Activated T-helper 9 cell treated with anti-CD3 and anti-CD28 coated beads, Interleukin-2, amount 50 U/mL, for 16 hours (primary cell): ENCODE measurements around the gene INSM1.

Experiments used
- DNase-seq: peaks from one replicate; pipeline ENCODE4 v3.0.0-alpha.2; 2020; ENCODE audit warnings: low read depth

The INSM1 gene

DNA sequence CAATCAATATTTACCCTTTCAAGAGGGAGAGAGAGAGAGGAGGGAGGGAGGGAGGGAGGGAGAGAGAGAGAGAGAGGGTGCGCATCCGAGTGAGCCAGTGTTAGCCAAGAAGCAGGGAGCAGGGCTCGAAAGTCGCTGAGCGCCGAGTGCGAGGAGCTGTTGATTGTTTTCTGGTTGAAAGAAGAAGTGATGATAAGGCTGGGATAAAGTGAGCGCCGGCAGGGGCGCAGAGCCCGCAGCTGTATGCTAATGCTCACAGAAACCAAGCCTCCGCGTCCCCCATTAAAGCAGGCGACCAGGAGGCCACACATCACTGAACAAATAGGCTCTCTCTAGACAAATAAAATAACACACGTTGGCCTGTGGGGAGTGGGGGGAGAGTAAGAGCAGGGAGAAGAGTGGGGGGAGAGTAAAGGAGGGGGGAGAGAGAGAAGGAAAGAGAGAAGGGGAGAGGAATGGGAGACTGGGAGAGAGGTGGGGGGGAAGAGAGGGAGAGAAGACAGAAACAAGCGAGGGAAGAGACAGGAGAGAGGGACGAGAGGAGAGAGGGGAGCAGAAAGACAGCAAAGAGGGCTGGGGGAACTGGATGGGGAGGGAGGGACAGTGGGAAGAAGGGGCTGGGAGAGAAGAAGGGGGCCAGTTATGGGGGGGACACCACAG, 5.0 kb upstream of the INSM1 start:
- DNase-seq = no peak

DNA sequence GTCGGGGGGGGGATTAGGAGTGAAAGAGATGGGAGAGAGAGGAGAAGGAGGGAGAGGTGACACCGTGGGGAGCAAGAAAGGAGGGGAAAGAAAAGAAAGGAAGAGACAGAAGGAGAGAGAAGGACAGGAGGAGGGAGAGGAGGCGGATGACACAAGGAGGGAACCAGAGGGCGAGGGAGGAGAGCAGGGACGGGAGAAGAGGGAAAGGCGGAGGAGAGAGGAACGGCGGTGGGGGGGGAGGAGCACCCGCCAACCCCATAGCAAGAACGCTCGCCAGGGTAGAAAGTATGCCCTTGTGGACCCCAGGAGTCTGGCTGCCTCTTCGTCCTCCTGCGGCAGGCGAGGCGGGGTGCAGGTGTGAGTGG, 4.5 kb upstream of the INSM1 start:
- no peak for DNase-seq

DNA sequence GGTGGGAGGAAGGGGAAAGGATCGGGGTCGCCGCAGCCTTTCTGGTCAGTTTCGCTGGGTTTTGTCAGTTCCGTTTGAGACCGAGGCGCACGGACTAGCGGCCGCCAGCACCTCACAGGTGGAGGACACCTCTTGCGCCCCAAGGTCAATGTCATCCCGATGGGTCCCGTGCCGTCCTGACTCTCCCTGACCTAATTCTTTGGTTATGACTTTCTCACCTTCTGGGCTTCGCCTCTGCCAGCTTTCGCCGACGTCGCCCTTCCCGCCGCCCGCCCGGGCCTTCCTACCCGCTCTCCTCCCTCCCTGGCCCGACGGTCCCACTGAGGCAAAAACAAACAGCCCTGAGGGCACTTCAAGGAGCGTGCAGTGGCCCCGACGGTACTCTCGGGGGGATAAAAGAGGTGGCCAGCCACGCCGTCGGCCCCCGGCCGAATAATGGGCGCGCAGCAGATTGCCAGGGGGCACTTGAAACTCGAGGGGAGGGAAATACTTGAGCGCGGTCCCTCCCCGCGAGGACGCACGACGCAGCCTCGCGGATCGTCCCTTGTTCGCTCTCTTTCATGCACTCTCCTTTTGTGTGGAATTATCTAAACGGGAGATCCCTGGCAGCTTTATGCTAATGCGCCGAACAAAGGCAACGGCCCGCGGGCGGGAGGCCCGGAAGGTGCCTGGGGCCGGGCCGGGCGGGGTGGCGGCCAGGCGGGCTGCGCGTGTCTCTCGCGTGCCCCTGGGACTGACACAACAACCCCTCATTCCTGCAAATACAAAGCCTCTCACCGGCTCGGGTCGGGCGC, 3.9 kb upstream of the INSM1 start:
- no peak for DNase-seq

DNA sequence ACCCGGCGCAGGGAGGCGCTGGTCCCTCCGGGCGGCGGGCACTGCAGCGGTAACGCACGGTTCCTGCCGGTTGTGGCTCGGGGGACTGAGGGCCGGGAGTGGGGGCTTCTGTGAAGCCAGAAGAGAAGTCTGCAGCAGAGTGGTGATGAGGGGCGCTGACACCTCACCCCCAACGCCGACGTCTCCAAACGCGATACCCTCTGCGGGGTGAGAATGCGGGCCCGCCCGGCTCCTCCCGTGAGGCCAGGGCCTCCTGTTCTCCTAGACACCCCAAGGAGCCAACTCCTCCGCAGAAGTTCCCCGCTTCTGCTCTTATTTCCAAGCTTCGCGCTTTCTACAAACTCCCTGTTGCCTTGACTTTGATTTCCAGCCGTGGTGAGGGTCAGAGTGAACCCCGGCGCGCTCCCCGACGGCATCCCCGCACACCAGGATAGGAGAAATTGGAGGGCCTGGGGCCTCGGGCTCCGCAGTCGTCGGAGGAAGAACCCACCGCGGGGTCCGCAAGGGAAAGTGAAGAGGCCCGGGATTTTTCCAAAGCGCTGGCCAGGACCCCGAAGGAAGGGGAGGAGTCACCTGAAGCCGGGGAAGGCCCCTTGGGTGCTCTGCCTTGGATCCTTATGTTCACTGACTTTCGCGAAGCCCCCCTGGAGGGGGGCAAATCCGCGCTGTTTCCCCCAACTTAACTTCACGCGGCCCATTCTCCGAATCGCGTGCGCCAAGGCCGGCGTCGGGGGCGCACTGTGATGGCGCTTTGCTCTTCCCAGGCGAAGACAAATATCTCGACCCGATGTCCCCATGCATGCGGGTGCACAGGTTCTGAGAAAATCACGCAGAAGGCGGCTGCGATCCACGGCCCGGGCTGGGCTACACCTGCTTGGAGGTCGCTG, 3.1 kb upstream of the INSM1 start:
- DNase-seq = no peak

DNA sequence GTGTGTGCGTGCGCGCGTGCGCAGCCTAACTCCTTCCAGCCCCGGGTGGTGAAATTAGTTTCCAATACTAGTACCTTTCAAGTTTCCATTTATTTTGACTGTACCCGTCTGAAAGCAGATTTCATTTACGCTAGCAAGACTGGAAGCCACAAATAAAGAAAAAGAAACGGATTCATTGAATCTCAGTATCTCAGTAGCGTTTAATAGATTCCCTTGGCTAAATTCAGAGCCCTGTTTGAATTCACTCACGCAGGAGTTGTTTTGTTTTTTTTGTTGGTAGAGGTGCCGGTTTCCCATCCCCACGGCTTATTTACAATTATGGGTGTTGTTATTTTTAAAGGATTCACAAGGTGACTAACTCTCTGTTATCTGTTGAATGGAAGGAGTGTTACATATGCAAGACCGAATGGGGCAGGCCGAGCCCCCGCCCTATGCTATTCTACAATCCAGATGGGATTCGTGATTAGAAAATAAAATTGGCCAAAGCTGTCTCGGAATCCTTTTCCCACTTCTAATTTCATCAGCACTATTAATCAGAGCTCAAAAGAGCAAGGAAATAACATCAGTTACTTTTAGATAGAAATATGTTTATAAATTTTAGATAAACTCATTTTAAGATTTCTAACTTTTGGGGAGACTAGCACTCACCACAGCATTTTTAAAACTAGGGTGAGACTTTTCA, 2.3 kb upstream of the INSM1 start:
- DNase-seq = no peak

DNA sequence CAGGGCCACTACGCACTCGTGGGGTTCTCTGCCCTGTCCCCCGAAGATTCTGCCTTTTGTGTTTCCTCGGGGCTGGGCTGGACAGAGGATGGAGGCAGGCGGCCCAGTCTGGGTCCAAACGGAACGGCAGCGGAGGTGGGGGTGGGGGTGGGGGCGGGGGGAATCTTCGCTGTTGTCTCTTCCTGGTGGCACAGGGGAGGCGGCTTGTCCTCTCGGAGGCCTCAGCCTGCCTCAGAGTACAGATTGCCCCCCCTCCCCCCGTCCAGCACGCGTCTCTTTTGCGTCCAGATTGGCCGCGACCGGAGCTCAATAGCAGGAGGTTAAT, 1.4 kb upstream of the INSM1 start:
- DNase-seq = no peak

DNA sequence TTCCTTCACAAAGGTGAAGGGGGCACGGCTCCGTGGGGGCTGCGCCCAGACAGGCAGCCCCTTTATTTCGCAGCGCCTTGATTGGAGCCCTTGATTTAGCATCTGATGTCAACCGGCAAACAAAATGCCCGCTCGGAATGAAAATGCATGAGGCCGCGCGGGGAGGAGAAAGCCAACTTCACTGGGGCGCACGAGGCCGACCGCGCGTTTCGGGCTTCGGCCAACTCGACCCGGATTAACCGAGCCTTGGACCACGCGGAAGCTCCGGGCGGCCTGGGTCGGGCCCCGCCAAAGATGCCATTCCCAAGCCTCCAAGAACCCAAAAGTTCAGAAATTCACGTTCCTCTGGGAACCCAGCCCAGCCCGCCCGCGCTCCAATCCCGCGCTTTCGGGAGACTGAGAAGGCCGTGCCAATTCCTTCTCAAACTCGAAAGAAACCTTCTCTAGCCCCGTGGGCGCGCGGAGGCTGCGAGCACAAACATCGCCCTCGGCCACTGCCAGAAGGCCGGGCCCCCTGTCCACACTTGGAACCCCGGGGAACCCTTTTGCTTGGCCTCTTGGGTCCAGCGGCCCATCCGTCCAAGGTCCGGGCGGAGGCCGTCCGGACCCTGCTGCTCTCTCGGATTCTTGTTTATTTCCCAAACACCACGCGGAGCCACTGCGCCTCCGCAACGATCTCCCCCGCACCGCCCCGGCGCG, 879 bp upstream of the INSM1 start:
- no peak for DNase-seq

DNA sequence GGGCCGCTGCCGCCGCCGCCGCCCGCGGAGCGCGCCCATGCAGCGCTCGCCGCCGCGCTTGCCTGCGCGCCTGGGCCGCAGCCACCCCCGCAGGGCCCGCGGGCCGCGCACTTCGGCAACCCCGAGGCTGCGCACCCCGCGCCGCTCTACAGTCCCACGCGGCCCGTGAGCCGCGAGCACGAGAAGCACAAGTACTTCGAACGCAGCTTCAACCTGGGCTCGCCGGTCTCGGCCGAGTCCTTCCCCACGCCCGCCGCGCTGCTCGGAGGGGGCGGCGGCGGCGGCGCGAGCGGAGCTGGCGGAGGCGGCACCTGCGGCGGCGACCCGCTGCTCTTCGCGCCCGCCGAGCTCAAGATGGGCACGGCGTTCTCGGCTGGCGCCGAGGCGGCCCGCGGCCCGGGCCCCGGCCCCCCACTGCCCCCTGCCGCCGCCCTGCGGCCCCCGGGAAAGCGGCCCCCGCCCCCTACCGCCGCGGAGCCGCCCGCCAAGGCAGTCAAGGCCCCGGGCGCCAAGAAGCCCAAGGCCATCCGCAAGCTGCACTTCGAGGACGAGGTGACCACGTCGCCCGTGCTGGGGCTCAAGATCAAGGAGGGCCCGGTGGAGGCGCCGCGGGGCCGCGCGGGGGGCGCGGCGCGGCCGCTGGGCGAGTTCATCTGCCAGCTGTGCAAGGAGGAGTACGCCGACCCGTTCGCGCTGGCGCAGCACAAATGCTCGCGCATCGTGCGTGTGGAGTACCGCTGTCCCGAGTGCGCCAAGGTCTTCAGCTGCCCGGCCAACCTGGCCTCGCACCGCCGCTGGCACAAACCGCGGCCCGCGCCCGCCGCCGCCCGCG, 730 bp downstream of the INSM1 start:
- no peak for DNase-seq

DNA sequence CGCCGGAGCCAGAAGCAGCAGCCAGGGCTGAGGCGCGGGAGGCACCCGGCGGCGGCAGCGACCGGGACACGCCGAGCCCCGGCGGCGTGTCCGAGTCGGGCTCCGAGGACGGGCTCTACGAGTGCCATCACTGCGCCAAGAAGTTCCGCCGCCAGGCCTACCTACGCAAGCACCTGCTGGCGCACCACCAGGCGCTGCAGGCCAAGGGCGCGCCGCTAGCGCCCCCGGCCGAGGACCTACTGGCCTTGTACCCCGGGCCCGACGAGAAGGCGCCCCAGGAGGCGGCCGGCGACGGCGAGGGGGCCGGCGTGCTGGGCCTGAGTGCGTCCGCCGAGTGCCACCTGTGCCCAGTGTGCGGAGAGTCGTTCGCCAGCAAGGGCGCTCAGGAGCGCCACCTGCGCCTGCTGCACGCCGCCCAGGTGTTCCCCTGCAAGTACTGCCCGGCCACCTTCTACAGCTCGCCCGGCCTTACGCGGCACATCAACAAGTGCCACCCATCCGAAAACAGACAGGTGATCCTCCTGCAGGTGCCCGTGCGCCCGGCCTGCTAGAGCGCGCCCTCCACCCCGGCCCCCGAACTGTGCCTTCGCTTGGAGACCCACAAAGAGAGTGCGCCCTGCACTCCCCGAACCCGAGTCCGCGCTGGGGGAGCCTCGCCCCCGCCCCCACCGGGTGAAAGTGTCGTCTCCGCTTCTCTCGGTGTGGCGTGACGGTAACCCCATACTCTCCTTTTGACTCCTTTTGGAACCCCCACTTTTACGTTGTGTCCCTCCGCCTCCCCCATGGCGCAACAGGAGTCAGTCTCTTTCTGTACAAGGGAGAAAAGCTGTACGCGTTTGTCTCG, 1.6 kb downstream of the INSM1 start:
- no peak for DNase-seq

DNA sequence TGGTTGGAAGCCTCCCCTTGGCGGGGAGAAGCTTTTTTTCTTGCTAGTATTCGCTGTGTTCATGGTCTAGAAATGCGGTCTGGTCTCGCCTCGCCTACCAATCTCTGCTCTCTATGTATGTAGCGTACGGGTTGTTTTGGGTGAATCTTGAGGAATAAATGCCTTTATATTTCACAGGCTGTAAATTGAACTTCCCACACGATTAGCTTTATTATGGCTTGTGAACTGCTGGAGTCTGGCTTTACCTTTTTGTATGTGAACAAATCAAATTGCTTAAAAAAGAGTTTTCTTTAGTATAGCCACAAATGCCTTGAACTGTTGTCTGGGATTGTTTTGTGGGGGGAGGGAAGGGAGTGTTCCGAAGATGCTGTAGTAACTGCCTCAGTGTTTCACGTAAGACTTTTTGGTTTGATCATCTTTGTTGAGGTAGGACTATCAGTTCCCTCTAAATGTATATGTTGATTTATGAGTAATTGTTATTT, 2.2 kb downstream of the INSM1 start:
- no peak for DNase-seq

DNA sequence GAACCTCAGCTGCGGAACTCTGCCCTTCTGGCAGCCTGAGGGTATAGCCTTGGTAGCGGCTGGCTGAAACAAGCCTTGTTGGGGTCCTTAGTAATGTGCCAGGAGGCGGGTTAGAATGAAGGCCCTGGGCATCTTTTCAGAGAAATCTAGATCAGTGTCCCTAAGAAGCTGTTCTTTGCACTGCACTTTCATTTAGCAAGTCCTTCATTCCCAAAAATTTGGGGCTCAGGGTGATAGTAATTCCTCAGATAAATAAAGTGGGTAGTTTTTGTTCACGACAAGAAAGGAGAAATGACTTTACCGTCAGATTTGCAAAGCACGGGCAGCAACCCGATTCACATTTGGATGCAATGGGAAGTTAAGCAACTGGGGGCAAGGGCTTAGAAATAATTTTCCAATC, 3.2 kb downstream of the INSM1 start:
- no peak for DNase-seq

DNA sequence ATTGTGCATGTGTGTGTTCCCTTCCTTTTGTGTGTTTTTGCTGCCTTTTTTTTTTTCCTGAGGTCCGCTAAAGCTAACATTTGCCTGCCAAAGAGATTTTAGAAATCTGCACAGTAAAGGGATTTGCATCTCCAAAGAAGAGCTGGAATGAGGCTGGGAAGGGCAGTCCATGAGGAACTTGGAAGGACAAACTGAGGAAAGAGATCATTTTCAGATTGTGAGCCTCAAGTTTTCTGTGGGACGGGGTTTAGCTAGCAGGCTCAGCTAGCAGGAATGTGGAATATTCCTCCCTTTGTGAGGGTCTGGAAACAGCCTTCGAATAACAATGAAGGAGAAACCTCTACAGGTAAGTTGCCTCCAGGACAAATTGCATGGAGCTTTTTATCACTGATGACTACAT, 3.8 kb downstream of the INSM1 start:
- no peak for DNase-seq

DNA sequence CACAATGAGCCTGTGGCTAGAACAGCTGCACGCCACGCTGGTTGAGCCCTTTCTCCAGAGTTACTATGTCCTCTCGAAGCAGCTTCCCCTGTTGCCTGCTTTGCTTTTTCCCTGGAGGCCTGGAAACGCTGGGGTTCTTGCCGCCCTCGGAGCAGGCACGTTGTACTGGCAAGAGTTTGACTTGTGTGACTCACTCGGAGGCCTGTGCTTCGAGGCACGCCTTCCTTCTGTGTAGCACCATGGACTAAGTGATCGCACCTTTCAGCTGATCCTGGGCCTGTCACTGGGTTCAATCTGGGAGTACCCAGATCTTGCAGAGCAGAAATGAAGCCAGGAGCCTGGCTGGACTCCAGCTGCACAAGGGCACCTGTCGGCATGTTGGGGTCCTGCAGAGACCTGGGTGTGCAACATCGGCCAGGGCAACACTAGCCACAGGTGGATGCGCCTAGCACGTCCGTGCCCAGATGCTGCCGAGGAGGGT, 5.2 kb downstream of the INSM1 start:
- DNase-seq = no peak

DNA sequence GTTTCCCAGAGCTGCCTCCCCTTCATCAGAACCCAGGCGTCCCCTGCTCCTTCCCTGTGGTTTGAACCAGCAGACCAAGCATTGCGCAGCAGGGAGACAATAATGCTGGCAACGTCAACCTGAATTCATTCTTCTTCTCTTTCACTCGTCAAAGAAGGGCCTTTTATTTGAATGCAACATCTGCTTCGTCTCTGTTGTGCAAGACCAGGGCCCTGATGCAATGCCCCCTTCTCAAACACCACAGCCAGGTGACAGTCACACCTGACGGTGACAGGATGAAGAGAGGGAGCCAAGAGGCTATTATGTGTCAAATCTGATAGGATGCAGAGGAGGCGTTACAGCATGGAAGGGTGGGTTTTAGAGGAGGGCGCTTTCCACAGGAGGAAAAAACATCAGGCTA, 8.0 kb downstream of the INSM1 start:
- no peak for DNase-seq

DNA sequence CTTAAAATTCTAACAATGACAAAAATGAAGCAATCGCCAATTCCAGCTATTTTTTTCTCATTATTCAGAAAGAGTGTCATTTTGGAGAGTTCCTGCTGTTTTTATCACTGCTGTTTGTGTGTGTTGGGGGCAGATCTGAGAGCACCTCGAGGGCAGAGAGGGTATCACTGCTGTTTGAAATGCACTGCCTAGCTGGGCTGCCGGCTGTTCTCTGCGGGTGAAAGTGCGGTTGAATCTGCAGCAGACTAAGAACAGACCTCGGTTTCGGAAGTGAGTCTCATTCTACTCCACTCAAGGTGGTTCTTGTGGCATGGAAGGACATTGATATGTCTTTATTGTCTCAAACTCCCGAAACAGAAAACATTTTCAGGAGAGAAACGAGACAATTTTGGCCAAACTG, 18.3 kb downstream of the INSM1 start:
- no peak for DNase-seq

DNA sequence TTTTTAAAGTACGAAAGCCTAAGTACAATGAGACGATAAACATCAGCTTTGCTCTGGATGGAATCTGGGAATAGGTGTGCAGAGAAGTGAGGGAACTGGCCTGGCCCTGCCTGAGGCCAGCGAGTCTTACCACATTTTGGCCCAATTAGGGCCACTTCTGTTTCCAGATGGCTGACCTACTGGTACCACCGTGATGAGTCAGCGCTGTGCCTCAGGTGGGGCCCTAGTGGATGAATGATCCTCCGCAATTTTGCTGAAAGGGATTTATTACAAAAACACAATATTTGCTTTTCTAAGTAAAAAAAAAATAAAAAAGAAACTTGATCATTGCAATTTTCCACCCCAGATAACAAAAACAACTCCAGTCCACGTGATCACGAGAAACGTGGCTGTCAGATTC, 22.5 kb downstream of the INSM1 start:
- no peak for DNase-seq

DNA sequence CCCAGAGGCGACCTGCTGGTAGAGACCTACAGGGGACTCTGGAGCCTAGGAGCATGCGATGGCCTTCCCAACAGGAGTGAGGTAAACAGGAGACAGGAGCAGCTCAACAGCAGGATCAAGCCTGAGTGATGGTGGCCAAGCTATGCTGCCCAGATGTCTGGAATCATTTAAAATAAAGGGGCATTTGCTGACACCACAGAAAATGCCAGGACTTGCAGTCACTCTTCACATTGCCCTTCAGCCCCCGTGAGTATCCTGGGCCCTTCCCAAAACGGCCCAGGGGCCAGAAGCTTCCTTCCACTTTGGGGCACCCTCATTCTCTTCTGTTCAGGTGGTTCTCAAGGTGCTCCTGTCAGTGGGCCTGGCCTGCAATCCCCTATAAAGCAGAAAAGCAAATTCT, 23.2 kb downstream of the INSM1 start:
- DNase-seq = no peak

DNA sequence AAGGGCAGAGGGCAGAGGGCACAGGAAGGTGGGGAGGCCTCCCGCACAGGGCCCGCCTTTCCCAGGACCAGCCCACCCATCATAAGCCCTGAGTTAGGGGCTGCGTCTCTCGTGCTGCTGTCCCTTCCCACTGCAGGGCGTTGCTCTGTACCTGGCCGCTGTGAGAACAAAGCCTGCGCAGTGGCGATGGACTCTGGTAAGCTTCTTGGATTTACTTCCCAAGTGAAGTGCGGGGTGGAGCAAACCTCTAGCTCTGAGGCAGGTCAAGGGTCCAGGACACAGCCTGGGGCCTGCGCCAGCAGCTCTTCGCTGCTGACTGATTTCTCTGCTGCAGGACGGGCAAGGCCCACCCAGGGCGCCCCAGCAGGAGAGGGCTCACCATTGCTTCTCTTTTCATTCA, 23.9 kb downstream of the INSM1 start:
- no peak for DNase-seq

DNA sequence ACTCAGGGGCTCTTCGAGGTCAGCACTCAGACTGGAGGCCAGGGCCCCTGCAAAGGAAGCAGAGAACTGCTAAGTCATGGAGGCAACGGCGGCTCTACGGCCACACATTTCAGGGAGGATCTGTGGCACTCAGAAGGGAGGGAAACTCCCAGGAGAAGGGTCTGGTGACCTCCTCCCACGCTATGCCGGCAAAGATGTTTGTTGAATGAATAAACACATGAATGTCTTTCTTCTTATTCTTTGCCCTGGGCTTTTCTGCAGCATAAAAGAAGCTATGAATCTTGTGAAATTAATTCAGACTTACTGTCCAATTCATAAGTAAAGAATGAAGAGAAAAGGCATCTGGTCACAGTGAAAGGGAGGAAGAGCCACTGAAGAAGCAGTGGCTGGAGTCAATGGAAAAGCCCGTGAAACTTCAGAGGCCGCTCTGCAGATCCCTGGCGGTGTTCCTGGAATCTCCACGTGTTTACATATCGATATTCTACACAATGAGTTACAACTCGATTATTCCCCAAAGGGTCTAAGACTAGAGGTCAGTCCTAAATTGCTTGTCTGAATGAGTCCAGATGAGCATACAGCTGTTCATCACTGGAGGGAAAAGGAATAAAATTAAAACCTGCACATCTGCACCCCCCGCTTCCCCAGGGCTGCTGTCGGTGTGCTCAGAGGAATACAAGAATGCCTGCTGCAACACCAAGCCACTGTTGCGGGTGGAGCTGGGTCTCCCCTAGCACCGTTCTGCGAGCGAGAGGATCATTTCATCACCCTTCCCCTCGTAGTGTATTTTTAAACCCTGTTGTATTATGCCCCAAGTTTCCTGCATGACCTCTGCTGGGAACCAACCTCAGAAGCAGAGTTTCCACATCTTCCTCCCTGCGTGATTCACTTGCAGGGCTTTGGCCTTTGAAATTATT, 25.6 kb downstream of the INSM1 start:
- no peak for DNase-seq
